Thyroid gland (tissue), 4 donors: ENCODE measurements around the gene GPR160. TPM values are rescaled to one million over a fixed set of nuclear protein-coding genes. Genes with fewer than 3 reads are reported as not detected.

Experiments
- DNase-seq, 2 donors: peaks; one replicate each; pipeline ENCODE4 v3.0.0-alpha.2; 2019
- H3K27ac ChIP-seq, 3 donors: fragments of 200-600 bp; sonication (generic); 1 replicate in 2 of 3; 2 replicates in 1 of 3; pipeline ENCODE4 v1.5.1; 2016 to 2019; ENCODE audit warnings: mild to moderate bottlenecking in 1 of 3, moderate library complexity in 1 of 3
- H3K27me3 ChIP-seq: fragments of 200-600 bp; sonication (generic); one replicate; pipeline ENCODE4 v1.5.1; 2019
- H3K36me3 ChIP-seq, 2 donors: fragments of 200-600 bp; sonication (generic); one replicate each; pipeline ENCODE4 v1.5.1; 2016 to 2019
- H3K4me1 ChIP-seq, 2 donors: fragments of 200-600 bp; sonication (generic); one replicate each; pipeline ENCODE4 v1.5.1; 2017 to 2019
- H3K4me3 ChIP-seq, 3 donors: fragments of 200-600 bp; sonication (generic); replicated peaks in 1 of 3; 1 replicate in 2 of 3; 2 replicates in 1 of 3; pipeline ENCODE4 v1.5.1; 2016; ENCODE audit warnings: mild to moderate bottlenecking in 1 of 3
- H3K9me3 ChIP-seq: fragments of 200-600 bp; sonication (generic); one replicate; pipeline ENCODE4 v1.5.1; 2017
- POLR2A ChIP-seq, 2 donors: fragments of 450-650 bp; IDR thresholded peaks; one replicate each; pipeline ENCODE4 v1.6.1; 2017; ENCODE audit warnings: antibody characterized with exemption in 2 of 2, mild to moderate bottlenecking in 2 of 2, moderate library complexity in 1 of 2
- WGBS, 2 donors: methylation state at CpG; one replicate each; pipeline ENCODE4 v1.1.5; 2017; 5-methylcytosine and 5-hydroxymethylcytosine counted together
- intact Hi-C: fragments of 100-400 bp; cut with DNase I; formaldehyde crosslinking; loops from one replicate; pipeline ENCODE4 v1.15.1; 2023
- total RNA-seq, 4 donors: library from RNA; depleted of rRNA; stranded (reverse); fragments of >200 nt; gene quantifications; one replicate each; pipeline ENCODE4 v1.2.3, GENCODE V29; 2016
- TF ChIP-seq, protein P1 (sequence below), 6 experiments: fragments of 200-600 bp in 3 of 6; fragments of 450-650 bp in 3 of 6; sonication (generic) in 3 of 6; IDR thresholded peaks; one replicate each; pipeline ENCODE4 v1.5.1; 2016 to 2019; ENCODE audit warnings: antibody characterized with exemption in 6 of 6, mild to moderate bottlenecking in 2 of 6, inconsistent platforms in 1 of 6, moderate library complexity in 1 of 6

Gene GPR160
- total RNA-seq, 4 donors from 2014 or later, result 9.3 to 17.5 (median 10.1) TPM

DNA sequence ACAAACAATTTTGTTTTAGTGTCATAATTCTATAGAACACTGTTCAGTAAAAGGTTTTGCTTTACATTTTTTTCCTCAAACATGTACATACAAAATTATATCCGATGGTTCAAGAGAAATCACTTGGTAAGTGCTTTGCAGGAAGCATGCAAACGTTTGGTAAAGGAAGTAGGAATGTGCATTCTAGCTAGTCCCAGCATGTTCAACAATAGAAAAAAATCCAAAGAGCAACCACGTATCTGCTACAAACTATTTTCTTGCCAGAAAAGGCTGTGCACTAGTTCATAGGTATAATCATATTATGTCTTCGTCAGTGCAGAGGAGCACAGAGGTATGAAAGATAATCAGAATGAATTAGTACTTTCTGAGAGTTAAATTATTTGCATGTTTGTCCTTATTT, 58.0 kb downstream of the GPR160 start:
- Histone ChIP-seq H3K36me3 (peaks cover 28 to 30% of the 10 kb centered on the region in 2 donors), H3K27me3 (no peaks in the 10 kb centered on the region), H3K4me3 (no peak overlapping the region), H3K27ac (no peak overlapping the region), H3K9me3 (no peaks in the 10 kb centered on the region), H3K4me1 (peaks cover 0 to under 1% of the 10 kb centered on the region in 2 donors)
- intact Hi-C loops, result no loop called here
- DNase-seq, result no peak
- WGBS, 2 donors, result 85 to 90% methylated on average over 4 of the region's 4 CpGs
- no peak for TF ChIP-seq POLR2A (IDR thresholded peaks at IDR 0.05)
- TF ChIP-seq, protein P1, sequence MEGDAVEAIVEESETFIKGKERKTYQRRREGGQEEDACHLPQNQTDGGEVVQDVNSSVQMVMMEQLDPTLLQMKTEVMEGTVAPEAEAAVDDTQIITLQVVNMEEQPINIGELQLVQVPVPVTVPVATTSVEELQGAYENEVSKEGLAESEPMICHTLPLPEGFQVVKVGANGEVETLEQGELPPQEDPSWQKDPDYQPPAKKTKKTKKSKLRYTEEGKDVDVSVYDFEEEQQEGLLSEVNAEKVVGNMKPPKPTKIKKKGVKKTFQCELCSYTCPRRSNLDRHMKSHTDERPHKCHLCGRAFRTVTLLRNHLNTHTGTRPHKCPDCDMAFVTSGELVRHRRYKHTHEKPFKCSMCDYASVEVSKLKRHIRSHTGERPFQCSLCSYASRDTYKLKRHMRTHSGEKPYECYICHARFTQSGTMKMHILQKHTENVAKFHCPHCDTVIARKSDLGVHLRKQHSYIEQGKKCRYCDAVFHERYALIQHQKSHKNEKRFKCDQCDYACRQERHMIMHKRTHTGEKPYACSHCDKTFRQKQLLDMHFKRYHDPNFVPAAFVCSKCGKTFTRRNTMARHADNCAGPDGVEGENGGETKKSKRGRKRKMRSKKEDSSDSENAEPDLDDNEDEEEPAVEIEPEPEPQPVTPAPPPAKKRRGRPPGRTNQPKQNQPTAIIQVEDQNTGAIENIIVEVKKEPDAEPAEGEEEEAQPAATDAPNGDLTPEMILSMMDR (IDR thresholded peaks at IDR 0.05), result no peak

DNA sequence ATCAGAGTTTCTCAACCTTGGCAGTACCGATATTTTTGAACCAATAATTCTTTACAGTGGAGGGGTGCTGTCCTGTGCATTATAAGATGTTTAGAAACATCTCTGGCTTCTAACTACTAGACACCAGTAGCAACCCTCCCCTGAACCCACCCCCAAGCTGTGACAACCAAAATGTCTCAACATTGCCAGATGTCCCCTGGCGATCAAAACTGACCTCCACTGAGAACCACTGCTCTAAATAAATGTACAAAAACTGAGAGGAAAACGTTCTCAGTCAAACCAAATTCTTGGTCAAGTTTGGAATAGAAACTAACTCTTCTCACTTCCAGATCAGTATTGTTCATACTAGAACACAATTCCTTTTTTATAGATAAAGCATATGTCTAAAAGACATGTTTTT, 58.5 kb downstream of the GPR160 start:
- DNase-seq, result no peak
- Histone ChIP-seq H3K27me3 (no peaks in the 10 kb centered on the region), H3K4me1 (no peaks in the 10 kb centered on the region), H3K36me3 (peaks cover 30% of the 10 kb centered on the region in 2 donors), H3K9me3 (no peaks in the 10 kb centered on the region), H3K27ac (no peak overlapping the region), H3K4me3 (no peak overlapping the region)
- intact Hi-C loops, result no loop called here
- no peak for TF ChIP-seq POLR2A (IDR thresholded peaks at IDR 0.05)
- TF ChIP-seq, protein P1 (IDR thresholded peaks at IDR 0.05), result no peak
- WGBS, 2 donors, result 95 to 96% methylated on average over 3 of the region's 3 CpGs

DNA sequence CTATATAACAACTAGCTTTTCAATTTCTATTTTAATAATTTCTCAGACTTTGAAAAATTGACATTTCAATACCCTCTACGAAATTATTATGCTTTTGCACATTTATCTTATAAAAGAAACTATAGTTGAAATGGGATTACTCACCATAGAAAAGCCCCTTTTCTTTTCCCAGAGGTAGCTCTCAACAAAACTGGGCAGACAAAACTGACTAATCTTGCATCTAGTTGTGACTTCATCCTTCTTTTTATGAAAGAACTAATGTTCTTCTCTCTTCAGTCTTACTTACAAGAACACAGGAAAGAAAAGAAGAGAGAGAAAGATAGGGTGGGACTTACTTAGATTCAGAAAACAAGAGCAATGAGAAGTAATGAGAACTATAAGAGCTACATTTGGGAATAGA, 61.0 kb downstream of the GPR160 start:
- Histone ChIP-seq H3K9me3 (no peaks in the 10 kb centered on the region), H3K4me3 (no peak overlapping the region), H3K27me3 (no peaks in the 10 kb centered on the region), H3K27ac (no peak overlapping the region), H3K4me1 (no peaks in the 10 kb centered on the region), H3K36me3 (peaks cover 42 to 43% of the 10 kb centered on the region in 2 donors)
- TF ChIP-seq, protein P1 (IDR thresholded peaks at IDR 0.05), result no peak
- no peak for TF ChIP-seq POLR2A (IDR thresholded peaks at IDR 0.05)
- no peak for DNase-seq
- WGBS, 2 donors, result 86 to 99% methylated on average over 1 of the region's 1 CpG
- intact Hi-C loops, result no loop called here

DNA sequence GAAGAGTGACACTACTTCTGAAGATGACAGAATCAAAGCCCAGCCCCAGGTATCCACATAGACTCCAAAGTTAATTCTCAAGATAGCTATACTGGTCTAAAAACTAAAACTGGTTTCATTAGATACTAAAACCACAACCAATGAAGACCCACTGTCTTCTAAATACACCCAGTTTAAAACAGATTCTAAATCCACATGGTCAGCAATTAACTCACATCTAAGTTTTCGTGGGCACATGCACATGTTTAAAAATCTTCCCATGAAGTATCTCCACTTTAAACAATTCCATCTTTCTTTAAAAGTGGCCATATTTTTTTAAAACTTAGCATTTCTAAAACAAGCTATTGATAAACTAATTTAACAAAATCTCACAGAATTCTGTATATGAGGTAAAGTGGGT, 63.1 kb downstream of the GPR160 start:
- 96% methylated on average over 1 of the region's 1 CpG for WGBS, 2 donors
- Histone ChIP-seq H3K27me3 (no peaks in the 10 kb centered on the region), H3K27ac (no peak overlapping the region), H3K4me1 (no peaks in the 10 kb centered on the region), H3K4me3 (no peak overlapping the region), H3K9me3 (no peaks in the 10 kb centered on the region), H3K36me3 (peaks cover 31 to 34% of the 10 kb centered on the region in 2 donors)
- intact Hi-C loops, result no loop called here
- TF ChIP-seq POLR2A (IDR thresholded peaks at IDR 0.05), result no peak
- TF ChIP-seq, protein P1 (IDR thresholded peaks at IDR 0.05), result no peak
- DNase-seq, result no peak

DNA sequence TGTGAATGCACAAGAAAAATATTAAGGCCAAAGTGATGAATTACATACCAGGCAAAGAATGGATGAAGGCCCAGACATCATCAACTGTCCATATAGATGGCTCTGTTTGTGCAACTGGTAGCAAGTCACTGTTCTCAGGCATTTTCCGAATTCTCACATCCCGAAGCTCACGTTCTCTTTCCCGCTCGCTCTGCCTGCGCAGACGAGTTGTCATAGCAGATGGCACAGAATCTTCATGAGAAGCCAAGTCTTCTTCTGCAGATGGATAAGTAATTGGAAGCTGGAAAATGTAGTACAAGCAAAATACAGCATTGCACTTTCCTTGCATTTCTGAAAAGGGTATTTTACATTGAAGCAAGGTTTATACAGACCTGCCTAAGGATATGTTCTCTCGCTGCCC, 64.6 kb downstream of the GPR160 start:
- no peaks in the 10 kb centered on the region for H3K9me3 ChIP-seq
- no peaks in the 10 kb centered on the region for H3K27me3 ChIP-seq
- TF ChIP-seq, protein P1 (IDR thresholded peaks at IDR 0.05), result no peak
- TF ChIP-seq POLR2A (IDR thresholded peaks at IDR 0.05), result no peak
- H3K27ac ChIP-seq, result no peak overlapping the region
- intact Hi-C loops, result no loop called here
- H3K4me1 ChIP-seq, result no peaks in the 10 kb centered on the region
- DNase-seq, result no peak
- H3K4me3 ChIP-seq, result no peak overlapping the region
- H3K36me3 ChIP-seq, result peaks cover 18 to 23% of the 10 kb centered on the region in 2 donors
- WGBS, 2 donors, result 99% methylated on average over 8 of the region's 8 CpGs
